SU-DHL-6 (cell line): ENCODE measurements around the gene ZSCAN12.
A peak's percentile ranks its signal among the peaks of the same experiment; 100 is the strongest.

Experiments
- H2AFZ ChIP-seq: fragments of 200-600 bp; sonication (generic); 2 replicates; pipeline ENCODE4 v1.6.1; 2014; ENCODE audit warnings: low read depth, mild to moderate bottlenecking, moderate library complexity, mixed read lengths, antibody characterized with exemption, low read length; ENCODE audit not compliant: severe bottlenecking
- H3F3A ChIP-seq: fragments of 200-600 bp; shearing (Covaris generic); 2 replicates; pipeline ENCODE4 v1.6.0; 2016; ENCODE audit warnings: antibody characterized with exemption, mild to moderate bottlenecking; ENCODE audit not compliant: insufficient read depth
- H3K27ac ChIP-seq: fragments of 200-600 bp; sonication (generic); 2 replicates; pipeline ENCODE4 v1.5.1; 2016; ENCODE audit warnings: low read depth, mild to moderate bottlenecking, low read length, moderate library complexity, mixed read lengths
- H3K27me3 ChIP-seq: fragments of 200-600 bp; sonication (generic), shearing (Covaris generic); 2 replicates; pipeline ENCODE4 v1.6.0; 2014; ENCODE audit warnings: mild to moderate bottlenecking, low read length
- H3K36me3 ChIP-seq: fragments of 200-600 bp; sonication (generic); 2 replicates; pipeline ENCODE4 v1.6.1; 2014; ENCODE audit warnings: mild to moderate bottlenecking, low read length, mixed read lengths
- H3K4me2 ChIP-seq: fragments of 300-600, 200-600 bp; shearing (Covaris generic), sonication (generic); 2 replicates; pipeline ENCODE4 v1.6.0; 2014; ENCODE audit warnings: low read length, low read depth, mild to moderate bottlenecking; ENCODE audit not compliant: poor library complexity, severe bottlenecking
- H3K4me3 ChIP-seq: fragments of 200-600 bp; sonication (generic); 2 replicates; pipeline ENCODE4 v1.5.1; 2014; ENCODE audit warnings: antibody characterized with exemption, low read length, mild to moderate bottlenecking, mixed read lengths; ENCODE audit not compliant: insufficient read depth, poor library complexity, severe bottlenecking
- H3K79me2 ChIP-seq: fragments of 200-600 bp; sonication (generic); 2 replicates; pipeline ENCODE4 v1.6.1; 2014; ENCODE audit warnings: mild to moderate bottlenecking, low read length, moderate library complexity; ENCODE audit not compliant: insufficient read depth
- H3K9ac ChIP-seq: fragments of 200-600 bp; sonication (generic); 2 replicates; pipeline ENCODE4 v1.7.0; 2014; ENCODE audit warnings: mild to moderate bottlenecking, low read length
- H3K9me2 ChIP-seq: fragments of 200-600 bp; sonication (generic); replicated peaks from 2 replicates; pipeline ENCODE4 v1.6.1; 2014; ENCODE audit warnings: low read length; ENCODE audit not compliant: insufficient read depth
- H3K9me3 ChIP-seq: fragments of 200-600 bp; sonication (generic); 2 replicates; pipeline ENCODE4 v1.6.1; 2014; ENCODE audit warnings: low read length, mixed read lengths; ENCODE audit not compliant: insufficient read depth
- H4K20me1 ChIP-seq: fragments of 200-600 bp; sonication (generic); 2 replicates; pipeline ENCODE4 v1.6.1; 2014; ENCODE audit warnings: low read depth, mild to moderate bottlenecking, antibody characterized with exemption, low read length, moderate library complexity, mixed read lengths
- EZH2phosphoT487 ChIP-seq: fragments of 200-600 bp; sonication (generic), shearing (Covaris generic); conservative IDR thresholded peaks from 2 replicates; pipeline ENCODE4 v1.6.1; 2018; ENCODE audit warnings: mild to moderate bottlenecking, antibody characterized with exemption, low read length, moderate library complexity, mixed read lengths
- TF ChIP-seq, protein P1 (sequence below): fragments of 200-600 bp; sonication (generic); IDR thresholded peaks from one replicate; pipeline ENCODE4 v1.5.1; 2017; ENCODE audit warnings: antibody characterized with exemption, mild to moderate bottlenecking, low read length, moderate library complexity; ENCODE audit not compliant: insufficient read depth, poor library complexity, severe bottlenecking

Gene ZSCAN12

DNA sequence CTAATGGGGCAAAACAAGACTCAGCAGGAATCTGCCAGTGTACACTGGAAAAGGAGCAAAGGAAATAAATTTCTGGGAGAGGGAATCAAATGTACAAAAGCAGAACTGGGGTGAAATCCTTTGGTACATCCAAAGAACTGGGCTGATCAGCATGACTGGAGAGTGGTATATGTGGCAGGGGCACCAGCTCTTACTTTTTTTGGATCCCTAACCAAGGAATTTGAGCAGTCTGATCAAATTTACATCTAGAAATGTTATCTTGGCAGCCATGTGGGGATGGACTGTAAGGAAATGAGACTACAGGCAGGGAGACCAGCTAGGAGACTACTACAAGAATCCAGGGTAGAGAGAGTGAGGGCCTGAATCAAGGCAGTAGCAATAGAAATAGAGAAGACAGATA, 62.4 kb downstream of the ZSCAN12 start:
- peak overlapping the region; percentile 59 for H3K4me2 ChIP-seq
- H3K9me3 ChIP-seq: peaks cover 14% of the 10 kb centered on the region; the same call in 1 of the 2 replicates
- no peaks in the 10 kb centered on the region for H3K79me2 ChIP-seq
- peaks cover 5% of the 10 kb centered on the region for H3K36me3 ChIP-seq
- H3K4me3 ChIP-seq: no peak overlapping the region
- no peaks in the 10 kb centered on the region for H3K9me2 ChIP-seq
- no peak overlapping the region for H2AFZ ChIP-seq
- TF ChIP-seq EZH2phosphoT487: no peak
- TF ChIP-seq, protein P1, sequence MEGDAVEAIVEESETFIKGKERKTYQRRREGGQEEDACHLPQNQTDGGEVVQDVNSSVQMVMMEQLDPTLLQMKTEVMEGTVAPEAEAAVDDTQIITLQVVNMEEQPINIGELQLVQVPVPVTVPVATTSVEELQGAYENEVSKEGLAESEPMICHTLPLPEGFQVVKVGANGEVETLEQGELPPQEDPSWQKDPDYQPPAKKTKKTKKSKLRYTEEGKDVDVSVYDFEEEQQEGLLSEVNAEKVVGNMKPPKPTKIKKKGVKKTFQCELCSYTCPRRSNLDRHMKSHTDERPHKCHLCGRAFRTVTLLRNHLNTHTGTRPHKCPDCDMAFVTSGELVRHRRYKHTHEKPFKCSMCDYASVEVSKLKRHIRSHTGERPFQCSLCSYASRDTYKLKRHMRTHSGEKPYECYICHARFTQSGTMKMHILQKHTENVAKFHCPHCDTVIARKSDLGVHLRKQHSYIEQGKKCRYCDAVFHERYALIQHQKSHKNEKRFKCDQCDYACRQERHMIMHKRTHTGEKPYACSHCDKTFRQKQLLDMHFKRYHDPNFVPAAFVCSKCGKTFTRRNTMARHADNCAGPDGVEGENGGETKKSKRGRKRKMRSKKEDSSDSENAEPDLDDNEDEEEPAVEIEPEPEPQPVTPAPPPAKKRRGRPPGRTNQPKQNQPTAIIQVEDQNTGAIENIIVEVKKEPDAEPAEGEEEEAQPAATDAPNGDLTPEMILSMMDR: no peak
- peaks cover 6% of the 10 kb centered on the region; the same call in 1 of the 2 replicates for H3F3A ChIP-seq
- no peaks in the 10 kb centered on the region for H3K27me3 ChIP-seq
- no peak overlapping the region for H3K9ac ChIP-seq
- H3K27ac ChIP-seq: no peak overlapping the region
- no peaks in the 10 kb centered on the region for H4K20me1 ChIP-seq

DNA sequence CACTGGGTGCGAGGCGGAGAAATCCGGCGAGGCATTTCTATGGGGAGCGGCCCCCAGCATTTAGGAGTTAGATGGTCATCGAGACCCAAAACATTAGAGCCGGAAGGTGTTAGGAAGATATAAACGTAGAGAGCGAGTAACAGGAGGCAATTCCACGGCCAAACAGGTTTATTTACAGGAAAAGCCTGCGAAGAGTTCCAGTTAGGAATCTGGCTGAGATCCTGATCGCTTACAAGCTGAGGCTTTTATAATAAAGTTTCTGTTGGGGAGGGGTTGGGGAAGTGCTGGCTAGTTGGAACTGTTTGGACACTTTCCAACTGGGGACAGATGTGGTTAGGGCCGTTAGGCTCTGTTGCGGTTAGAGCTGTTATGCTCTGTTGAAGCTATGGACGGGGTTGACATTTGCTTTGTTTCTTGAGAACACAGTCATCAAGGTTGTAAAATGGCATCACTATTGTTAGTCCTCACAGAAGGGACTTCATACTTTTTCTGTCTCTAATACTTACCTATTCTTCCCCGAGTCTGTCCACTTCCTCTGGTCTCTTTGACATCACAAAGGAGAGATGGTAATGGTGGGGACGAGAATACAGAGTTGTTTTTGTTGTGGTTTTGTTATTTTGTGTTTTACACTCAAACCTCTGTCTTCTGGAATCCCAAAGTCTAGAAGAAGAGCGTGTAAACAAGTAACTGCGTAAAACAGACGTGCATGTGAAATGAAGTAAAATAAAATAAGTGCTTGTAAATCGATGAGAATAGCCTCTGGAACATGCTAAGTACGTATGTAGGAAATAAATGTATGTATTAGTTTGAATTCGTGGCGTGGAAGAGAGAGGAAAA, 63.0 kb downstream of the ZSCAN12 start:
- Histone ChIP-seq H3K36me3 (peaks cover 5% of the 10 kb centered on the region), H3K4me2 (peak overlapping the region; percentile 59), H3K27me3 (no peaks in the 10 kb centered on the region), H3K9me2 (no peaks in the 10 kb centered on the region), H4K20me1 (no peaks in the 10 kb centered on the region), H3K9me3 (peaks cover 14% of the 10 kb centered on the region; the same call in 1 of the 2 replicates), H3K9ac (no peak overlapping the region), H3K4me3 (peak overlapping the region; percentile 35), H3K27ac (no peak overlapping the region), H3F3A (peaks cover 6% of the 10 kb centered on the region; the same call in 1 of the 2 replicates), H3K79me2 (no peaks in the 10 kb centered on the region), H2AFZ (peak overlapping the region; percentile 64)
- TF ChIP-seq, protein P1: no peak
- TF ChIP-seq EZH2phosphoT487: no peak

DNA sequence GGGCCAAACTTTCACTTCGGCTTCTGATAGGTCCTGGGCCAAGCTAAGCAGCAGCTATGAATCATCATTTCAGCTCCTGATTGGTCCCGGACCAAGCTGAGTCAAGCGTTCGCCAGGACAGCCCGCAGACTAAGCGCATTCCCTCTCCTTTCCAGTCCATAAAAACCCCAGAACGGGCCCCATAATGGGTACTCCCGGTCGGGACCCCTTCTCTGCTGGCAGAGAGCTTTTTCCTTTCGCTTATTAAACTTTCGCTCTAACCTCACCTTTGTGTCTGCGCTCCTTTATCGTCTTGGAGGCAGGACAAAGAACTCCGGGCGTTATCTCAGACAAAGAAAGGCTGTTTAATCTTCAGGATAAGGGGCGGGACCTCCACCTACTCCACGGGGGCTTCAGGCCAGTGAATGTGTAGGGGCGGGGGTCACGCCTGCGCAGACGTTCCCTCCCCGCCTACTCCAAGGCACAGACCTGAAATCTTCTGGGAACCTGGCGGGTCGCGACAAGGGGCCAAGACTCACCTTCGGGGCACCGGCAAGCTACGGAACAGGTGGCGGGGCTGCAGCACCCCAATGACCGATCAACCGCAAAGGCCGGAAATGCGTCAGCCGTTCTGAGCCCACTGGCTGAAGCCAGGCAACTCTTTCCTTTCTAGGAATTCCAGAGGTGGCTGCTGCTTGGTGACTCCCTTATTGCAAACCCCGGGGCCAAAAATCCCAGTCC, 63.8 kb downstream of the ZSCAN12 start, which contains the start of gene ZSCAN31:
Gene ZSCAN31, minus strand, starts transcription at position 585 of the 720 bp plus-strand sequence. CDS start 6,465 bp downstream, outside the sequence.
- H3K27me3 ChIP-seq: no peaks in the 10 kb centered on the region
- no peaks in the 10 kb centered on the region for H4K20me1 ChIP-seq
- peak within 1 kb of the TSS; percentile 10; the same call in 1 of the 2 replicates for H3K9ac ChIP-seq
- H2AFZ ChIP-seq: peak within 1 kb of the TSS; percentile 64
- no peaks in the 10 kb centered on the region for H3K9me2 ChIP-seq
- H3F3A ChIP-seq: peaks cover 6% of the 10 kb centered on the region; the same call in 1 of the 2 replicates
- peak within 1 kb of the TSS; percentile 35 for H3K4me3 ChIP-seq
- peaks cover 4% of the 10 kb centered on the region for H3K36me3 ChIP-seq
- peaks cover 9% of the 10 kb centered on the region; the same call in 1 of the 2 replicates for H3K9me3 ChIP-seq
- H3K27ac ChIP-seq: no peak within 1 kb of the TSS
- TF ChIP-seq, protein P1: no peak
- TF ChIP-seq EZH2phosphoT487: no peak
- peak within 1 kb of the TSS; percentile 59 for H3K4me2 ChIP-seq
- no peaks in the 10 kb centered on the region for H3K79me2 ChIP-seq
